Mesothelial cell of epicardium (in vitro differentiated cells): ENCODE data around the gene NME8. TPM values are rescaled to one million over a fixed set of nuclear protein-coding genes. Genes with fewer than 3 reads are reported as not detected.

Source experiments
- DNase-seq, 2 experiments: peaks; one replicate each; pipeline ENCODE4 v3.0.0; 2021; ENCODE audit warnings: low spot score in 2 of 2; ENCODE audit not compliant: unreplicated experiment in 2 of 2
- H3K27ac Mint-ChIP-seq: 2 replicates; pipeline ENCODE4 v1.8.0; 2021; ENCODE audit warnings: mixed read lengths
- H3K27me3 Mint-ChIP-seq: 2 replicates; pipeline ENCODE4 v1.8.0; 2021; ENCODE audit warnings: low read depth, mixed read lengths
- H3K36me3 Mint-ChIP-seq: 2 replicates; pipeline ENCODE4 v1.8.0; 2021; ENCODE audit warnings: mixed read lengths
- H3K4me1 Mint-ChIP-seq: 2 replicates; pipeline ENCODE4 v1.8.0; 2021; ENCODE audit warnings: mixed read lengths
- H3K4me3 Mint-ChIP-seq: 2 replicates; pipeline ENCODE4 v1.8.0; 2021; ENCODE audit warnings: mild to moderate bottlenecking, moderate library complexity, mixed read lengths
- H3K9me3 Mint-ChIP-seq: 2 replicates; pipeline ENCODE4 v1.8.0; 2021; ENCODE audit warnings: mixed read lengths
- total RNA-seq: library from RNA; stranded (reverse); gene quantifications from 3 replicates; pipeline ENCODE4 v1.2.1, GENCODE V29; 2021
- TF ChIP-seq, protein P1 (sequence below): fragments of 200-600 bp; sonication (generic); IDR thresholded peaks from one replicate; pipeline ENCODE4 v1.5.0; 2021; ENCODE audit warnings: antibody characterized with exemption; ENCODE audit not compliant: unreplicated experiment

NME8 gene
- total RNA-seq, 1 donor from 2014 or later: 1.1 TPM

DNA sequence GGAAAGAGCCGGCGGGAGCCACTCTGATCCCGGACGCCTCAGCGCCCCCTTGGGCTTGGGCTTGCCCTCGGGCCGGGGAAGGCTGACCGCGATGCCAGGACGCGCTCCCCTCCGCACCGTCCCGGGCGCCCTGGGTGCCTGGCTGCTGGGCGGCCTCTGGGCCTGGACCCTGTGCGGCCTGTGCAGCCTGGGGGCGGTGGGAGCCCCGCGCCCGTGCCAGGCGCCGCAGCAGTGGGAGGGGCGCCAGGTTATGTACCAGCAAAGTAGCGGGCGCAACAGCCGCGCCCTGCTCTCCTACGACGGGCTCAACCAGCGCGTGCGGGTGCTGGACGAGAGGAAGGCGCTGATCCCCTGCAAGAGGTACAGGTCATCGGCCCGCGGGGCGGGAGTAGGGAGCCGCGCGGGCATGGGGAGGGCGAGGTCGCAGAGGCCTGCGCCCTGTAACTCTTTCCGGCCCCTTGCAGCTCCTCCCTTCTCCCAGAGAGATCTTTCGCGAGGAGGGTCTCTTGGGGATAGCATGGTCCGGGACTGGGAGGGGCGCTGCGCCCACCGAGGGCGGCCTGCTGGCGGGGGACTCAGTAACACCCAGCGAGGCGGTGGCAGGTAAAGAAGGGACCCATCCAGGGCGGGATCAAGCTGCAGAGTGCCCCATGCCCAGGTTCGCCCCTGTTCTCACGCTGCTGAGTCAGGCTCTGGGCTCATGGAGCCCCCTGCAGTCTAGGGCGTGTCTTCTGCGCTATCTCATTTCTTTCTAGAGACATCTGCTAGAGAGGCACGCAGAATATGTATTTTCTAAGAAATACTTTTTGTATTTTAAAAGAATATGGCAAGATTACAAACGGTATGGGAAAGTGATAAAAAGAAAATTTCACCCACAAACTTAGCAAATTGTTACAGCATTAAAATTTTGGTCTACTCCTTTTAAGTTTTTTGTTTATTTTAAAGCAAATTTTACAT lies 72.7 kb downstream of the NME8 start:
- TF ChIP-seq, protein P1, sequence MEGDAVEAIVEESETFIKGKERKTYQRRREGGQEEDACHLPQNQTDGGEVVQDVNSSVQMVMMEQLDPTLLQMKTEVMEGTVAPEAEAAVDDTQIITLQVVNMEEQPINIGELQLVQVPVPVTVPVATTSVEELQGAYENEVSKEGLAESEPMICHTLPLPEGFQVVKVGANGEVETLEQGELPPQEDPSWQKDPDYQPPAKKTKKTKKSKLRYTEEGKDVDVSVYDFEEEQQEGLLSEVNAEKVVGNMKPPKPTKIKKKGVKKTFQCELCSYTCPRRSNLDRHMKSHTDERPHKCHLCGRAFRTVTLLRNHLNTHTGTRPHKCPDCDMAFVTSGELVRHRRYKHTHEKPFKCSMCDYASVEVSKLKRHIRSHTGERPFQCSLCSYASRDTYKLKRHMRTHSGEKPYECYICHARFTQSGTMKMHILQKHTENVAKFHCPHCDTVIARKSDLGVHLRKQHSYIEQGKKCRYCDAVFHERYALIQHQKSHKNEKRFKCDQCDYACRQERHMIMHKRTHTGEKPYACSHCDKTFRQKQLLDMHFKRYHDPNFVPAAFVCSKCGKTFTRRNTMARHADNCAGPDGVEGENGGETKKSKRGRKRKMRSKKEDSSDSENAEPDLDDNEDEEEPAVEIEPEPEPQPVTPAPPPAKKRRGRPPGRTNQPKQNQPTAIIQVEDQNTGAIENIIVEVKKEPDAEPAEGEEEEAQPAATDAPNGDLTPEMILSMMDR: no peak
- Mint-ChIP-seq H3K4me1 (peaks cover 25% of the 10 kb centered on the region), H3K27ac (no peak overlapping the region), H3K36me3 (no peaks in the 10 kb centered on the region), H3K9me3 (peaks cover 8% of the 10 kb centered on the region), H3K27me3 (peaks cover 65% of the 10 kb centered on the region), H3K4me3 (peak overlapping the region; percentile 75)
- peak; percentile 25 to 54 for DNase-seq

DNA sequence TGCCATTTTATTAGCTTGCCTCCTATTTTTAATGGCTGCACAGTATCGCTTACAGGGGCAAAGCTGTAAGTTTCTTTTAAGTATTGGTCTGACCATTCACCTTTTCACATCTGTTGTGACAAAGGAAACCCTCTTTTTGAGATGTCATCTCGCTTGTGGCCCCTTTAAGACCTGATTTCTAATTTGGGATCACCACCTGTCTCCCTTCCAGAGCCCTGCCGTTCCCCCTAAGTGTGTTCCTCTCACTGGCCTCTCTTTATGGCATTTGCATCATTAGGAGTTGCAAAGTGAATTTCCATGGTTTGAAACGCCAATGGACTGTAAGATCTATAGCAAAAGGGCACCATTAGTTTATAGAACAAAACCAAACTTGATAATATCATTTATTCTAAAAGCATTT lies 73.5 kb downstream of the NME8 start:
- H3K36me3 Mint-ChIP-seq: no peaks in the 10 kb centered on the region
- peaks cover 8% of the 10 kb centered on the region for H3K9me3 Mint-ChIP-seq
- H3K4me1 Mint-ChIP-seq: peaks cover 20% of the 10 kb centered on the region
- no peak overlapping the region for H3K27ac Mint-ChIP-seq
- TF ChIP-seq, protein P1: no peak
- peaks cover 58% of the 10 kb centered on the region for H3K27me3 Mint-ChIP-seq
- H3K4me3 Mint-ChIP-seq: peak overlapping the region; percentile 27
- DNase-seq: no peak

DNA sequence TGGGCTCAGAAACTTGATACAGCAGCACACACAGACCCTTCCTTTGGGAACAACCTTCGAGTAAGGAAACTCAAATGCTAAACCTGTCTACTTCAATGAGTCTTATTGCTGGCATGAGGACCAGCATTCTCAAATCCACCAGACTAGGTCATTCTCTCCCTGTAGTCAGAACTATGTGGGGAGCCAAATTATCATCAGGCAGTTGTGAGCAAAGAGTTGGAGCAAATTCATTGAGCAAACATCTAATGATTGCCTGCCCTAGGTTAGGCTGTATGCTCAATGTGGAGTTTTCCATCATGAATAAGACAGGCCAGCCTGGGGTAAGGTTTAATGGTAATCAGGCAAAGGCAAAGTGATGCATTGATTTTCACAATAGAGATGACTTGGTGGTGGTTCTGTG lies 75.6 kb downstream of the NME8 start:
- peaks cover 8% of the 10 kb centered on the region for H3K9me3 Mint-ChIP-seq
- no peak overlapping the region for H3K4me3 Mint-ChIP-seq
- no peaks in the 10 kb centered on the region for H3K36me3 Mint-ChIP-seq
- H3K27ac Mint-ChIP-seq: no peak overlapping the region
- TF ChIP-seq, protein P1: no peak
- H3K27me3 Mint-ChIP-seq: peaks cover 38% of the 10 kb centered on the region
- H3K4me1 Mint-ChIP-seq: peaks cover 12% of the 10 kb centered on the region
- DNase-seq: no peak

DNA sequence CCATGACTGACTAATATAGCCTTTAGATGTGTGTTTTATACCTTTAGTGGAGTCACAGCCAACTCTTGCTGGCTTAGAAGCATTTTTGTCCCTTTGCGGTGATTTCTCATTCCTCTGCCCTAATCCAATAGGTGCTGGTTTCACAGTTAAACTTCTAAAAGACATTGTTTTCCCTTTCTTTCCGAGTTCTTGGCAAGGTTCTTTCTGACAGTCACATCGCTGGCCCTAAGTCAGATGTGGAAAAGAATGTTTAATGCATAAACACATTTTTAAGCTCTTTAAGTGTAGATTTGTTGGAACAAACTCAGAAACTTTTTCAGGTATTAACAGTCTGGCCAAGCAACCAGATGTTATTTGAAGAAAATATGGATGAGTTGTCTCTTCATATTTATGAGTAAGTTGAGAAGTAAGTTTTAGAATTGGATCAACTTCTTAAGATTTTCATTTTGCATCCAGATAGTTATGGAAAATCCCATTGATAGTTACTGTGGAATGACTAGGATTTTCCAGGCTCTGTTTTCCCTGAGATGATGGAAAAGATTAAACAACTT lies 76.2 kb downstream of the NME8 start:
- TF ChIP-seq, protein P1: no peak
- Mint-ChIP-seq H3K27ac (peak overlapping the region; percentile 7), H3K27me3 (peaks cover 32% of the 10 kb centered on the region)

DNA sequence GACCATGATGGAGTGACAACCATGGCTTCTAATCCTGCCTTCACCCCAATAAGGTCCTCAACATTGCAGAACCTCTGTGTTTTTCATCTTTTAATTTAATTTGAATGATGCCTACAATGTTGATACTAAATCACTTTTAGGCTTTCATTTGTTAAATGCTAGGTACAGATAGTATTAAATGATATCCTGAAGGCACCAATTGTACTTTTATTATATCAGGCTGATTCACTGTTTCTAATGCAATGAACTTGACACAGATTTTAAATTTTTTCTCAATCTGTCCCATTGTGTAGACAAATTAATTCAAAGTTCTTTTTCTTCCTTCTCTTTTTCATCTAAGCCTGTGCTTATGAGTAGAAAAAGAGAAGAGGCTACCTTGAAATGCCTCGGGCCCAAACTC lies 77.2 kb downstream of the NME8 start:
- TF ChIP-seq, protein P1: no peak
- H3K27ac Mint-ChIP-seq: no peak overlapping the region

More for the DNA sequence above, 76.2 kb downstream of the NME8 start:
- Mint-ChIP-seq H3K4me1 (peaks cover 12% of the 10 kb centered on the region), H3K4me3 (no peak overlapping the region), H3K36me3 (no peaks in the 10 kb centered on the region), H3K9me3 (peaks cover 8% of the 10 kb centered on the region)
- DNase-seq: no peak

More for the DNA sequence above, 77.2 kb downstream of the NME8 start:
- Mint-ChIP-seq H3K27me3 (peaks cover 22% of the 10 kb centered on the region), H3K9me3 (peaks cover 8% of the 10 kb centered on the region), H3K4me3 (no peak overlapping the region), H3K4me1 (peaks cover 7% of the 10 kb centered on the region), H3K36me3 (no peaks in the 10 kb centered on the region)
- DNase-seq: no peak
